Measurements from ENCODE around the gene UBE2K.
A peak's percentile ranks its signal among the peaks of the same experiment; 100 is the strongest.
"Not testable (repeated sequence)": the region's sequence is repeated elsewhere in the genome, so short reads cannot be mapped to it uniquely, and the experiment has no call there.

Gene UBE2K

GRCh38 chr4:39697740-39698423 is at the start of gene UBE2K:
UBE2K (plus strand) TSS chr4:39698136; CDS start chr4:39698328, 192 bp downstream.
- DNase-seq, result peak; percentile 91

- DNase-seq, result no peak
Observed at GRCh38 chr4:39648213-39648612, 49.7 kb upstream of the UBE2K start.

- DNase-seq, result no peak
Observed at GRCh38 chr4:39648827-39649558, 48.9 kb upstream of the UBE2K start.

- no peak for DNase-seq
Observed at GRCh38 chr4:39649639-39650265, 48.2 kb upstream of the UBE2K start.

GRCh38 chr4:39651586-39651985 is 46.4 kb upstream of the UBE2K start:
- not testable (repeated sequence) for DNase-seq

GRCh38 chr4:39655211-39655610 is 42.7 kb upstream of the UBE2K start:
- DNase-seq, result no peak

- no peak for DNase-seq
Observed at GRCh38 chr4:39655876-39656275, 42.1 kb upstream of the UBE2K start.

GRCh38 chr4:39656638-39657037 is 41.3 kb upstream of the UBE2K start:
- DNase-seq, result not testable (repeated sequence)

GRCh38 chr4:39657465-39657864 is 40.5 kb upstream of the UBE2K start:
- DNase-seq, result no peak

- DNase-seq, result no peak
Observed at GRCh38 chr4:39658756-39659155, 39.2 kb upstream of the UBE2K start.

GRCh38 chr4:39660045-39660444 is 37.9 kb upstream of the UBE2K start:
- DNase-seq, result no peak

- no peak for DNase-seq
Observed at GRCh38 chr4:39660757-39661156, 37.2 kb upstream of the UBE2K start.

- DNase-seq, result no peak
Observed at GRCh38 chr4:39662683-39663082, 35.3 kb upstream of the UBE2K start.

- no peak for DNase-seq
Observed at GRCh38 chr4:39664828-39665731, 32.9 kb upstream of the UBE2K start.

- no peak for DNase-seq
Observed at GRCh38 chr4:39667706-39668105, 30.2 kb upstream of the UBE2K start.

- no peak for DNase-seq
Observed at GRCh38 chr4:39668887-39669286, 29.0 kb upstream of the UBE2K start.

GRCh38 chr4:39670296-39670695 is 27.6 kb upstream of the UBE2K start:
- DNase-seq, result not testable (repeated sequence)

GRCh38 chr4:39675681-39676080 is 22.3 kb upstream of the UBE2K start:
- DNase-seq, result not testable (repeated sequence)

GRCh38 chr4:39681003-39681402 is 16.9 kb upstream of the UBE2K start:
- DNase-seq, result not testable (repeated sequence)

- DNase-seq, result no peak
Observed at GRCh38 chr4:39682138-39682537, 15.8 kb upstream of the UBE2K start.

GRCh38 chr4:39685990-39686389 is 11.9 kb upstream of the UBE2K start:
- no peak for DNase-seq

- no peak for DNase-seq
Observed at GRCh38 chr4:39687014-39687413, 10.9 kb upstream of the UBE2K start.

- DNase-seq, result no peak
Observed at GRCh38 chr4:39689970-39690369, 8.0 kb upstream of the UBE2K start.
